GM19467 (cell line): ENCODE measurements around the gene TUBB4A.
"Not testable (repeated sequence)": the region's sequence is repeated elsewhere in the genome, so short reads cannot be mapped to it uniquely, and the experiment has no call there.

Source experiments
- ATAC-seq: cut with Tn5 transposase; IDR thresholded peaks from one replicate; pipeline ENCODE4 v1.9.1; 2021; ENCODE audit warnings: mild to moderate bottlenecking, moderate library complexity; ENCODE audit not compliant: unreplicated experiment

The TUBB4A gene

DNA sequence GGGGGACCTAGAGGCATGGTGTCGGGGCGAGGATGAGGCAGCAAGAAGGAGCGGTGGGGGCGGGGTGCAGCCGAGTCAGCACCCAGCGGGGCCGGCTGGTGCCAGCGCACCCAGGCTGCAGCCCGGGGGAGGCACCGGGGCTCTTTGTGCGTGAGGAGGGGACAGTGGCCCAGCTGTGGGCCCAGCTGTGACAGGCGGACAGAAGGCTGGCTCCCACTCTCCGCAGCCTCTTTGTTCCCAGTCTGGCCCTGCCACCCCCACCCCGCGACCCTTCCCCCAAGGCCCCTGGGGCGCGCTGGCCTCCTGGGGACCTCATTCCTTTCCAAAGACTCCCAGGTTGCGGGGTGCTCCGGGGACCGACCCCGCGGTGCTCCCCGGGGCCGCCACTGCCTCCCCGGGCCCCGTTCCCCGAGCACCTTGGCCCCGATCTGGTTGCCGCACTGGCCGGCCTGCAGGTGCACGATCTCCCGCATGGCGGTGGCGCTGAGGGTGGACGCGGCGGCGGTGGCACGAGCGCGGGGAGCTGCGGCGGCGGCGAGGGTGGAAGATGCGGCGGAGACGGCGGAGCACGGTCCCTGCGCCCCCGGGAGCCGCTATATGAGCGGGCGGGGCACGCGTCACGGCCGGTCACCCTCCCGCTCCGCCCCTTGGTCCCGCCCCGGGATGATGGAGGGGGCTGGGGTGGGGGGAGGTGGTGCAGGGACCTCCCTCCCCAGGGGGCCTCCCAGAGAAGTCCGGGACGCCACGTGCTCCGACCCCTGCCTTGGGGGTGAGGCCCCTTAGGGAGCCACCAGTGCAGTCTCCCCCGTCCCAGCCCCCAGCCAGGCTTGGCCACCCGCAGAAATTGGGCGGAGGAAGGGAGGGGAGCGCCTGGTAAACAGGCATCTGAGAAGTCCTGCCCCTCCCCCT, at the start of gene TUBB4A:
TUBB4A (minus strand) TSS at position 570 of the 909 bp plus-strand sequence; CDS start at position 473, 97 bp downstream.
- no peak for ATAC-seq

DNA sequence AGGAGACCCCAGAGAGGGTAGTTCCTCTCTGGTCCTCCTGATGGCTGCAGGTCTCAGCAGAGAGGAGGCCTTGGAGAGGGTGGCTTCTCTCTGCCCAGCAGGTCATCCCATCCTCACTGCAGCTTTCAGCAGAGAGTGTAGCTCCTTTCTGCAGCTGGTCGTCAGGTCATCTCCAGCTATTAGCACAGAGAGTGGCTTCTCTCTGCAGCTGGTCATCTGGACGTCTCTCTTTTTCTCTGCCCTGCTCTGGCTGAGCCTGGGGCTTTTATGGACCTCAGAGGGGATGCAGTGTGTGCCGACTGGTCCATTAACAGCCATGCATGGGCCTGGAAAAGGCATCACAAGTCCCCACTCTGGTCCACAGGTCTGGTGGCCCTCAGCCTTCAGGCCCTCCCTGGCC, 49.0 kb upstream of the TUBB4A start:
- ATAC-seq, result no peak

DNA sequence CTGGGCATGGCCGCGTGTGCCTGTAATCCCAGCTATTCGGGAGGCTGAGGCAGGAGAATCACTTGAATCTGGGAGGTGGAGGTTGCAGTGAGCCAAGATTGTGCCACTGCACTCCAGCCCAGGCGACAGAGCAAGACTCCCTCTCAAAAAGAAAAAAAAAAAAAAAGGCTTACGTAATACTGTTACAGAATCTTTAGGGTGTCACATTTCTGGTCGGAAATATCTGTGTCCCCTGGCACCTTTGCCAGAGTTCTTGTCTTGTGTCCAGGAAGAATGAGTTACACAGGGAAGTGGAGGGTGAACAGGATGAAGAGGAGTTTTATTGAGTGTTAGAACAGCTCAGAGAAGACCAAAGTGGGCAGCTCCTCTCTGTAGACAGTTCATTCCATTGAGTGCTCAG, 48.6 kb upstream of the TUBB4A start:
- ATAC-seq, result not testable (repeated sequence)

DNA sequence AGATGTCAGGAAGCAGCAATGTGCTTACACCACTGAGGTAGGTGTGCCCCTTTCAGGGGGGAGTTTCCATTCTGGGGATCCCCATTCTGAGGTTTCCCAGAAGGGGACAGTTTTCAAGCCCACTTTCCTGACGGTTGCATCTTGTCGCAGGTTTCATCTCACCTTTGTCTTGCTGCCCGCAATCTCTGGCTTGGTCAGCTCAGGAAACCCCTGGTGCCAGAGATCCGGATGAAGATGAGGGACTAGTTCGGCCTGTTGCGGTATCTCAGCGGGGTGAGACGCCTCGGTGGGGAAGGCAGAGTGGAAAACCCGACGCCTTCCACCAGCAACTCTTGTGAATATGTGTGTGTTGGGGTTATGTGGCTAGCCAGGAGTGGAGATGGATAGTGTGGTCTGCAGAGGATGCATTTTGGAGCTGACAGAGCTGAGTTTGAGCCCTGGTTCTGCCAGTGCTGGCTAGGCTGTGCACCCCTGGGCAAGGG, 41.8 kb upstream of the TUBB4A start:
- ATAC-seq, result no peak

DNA sequence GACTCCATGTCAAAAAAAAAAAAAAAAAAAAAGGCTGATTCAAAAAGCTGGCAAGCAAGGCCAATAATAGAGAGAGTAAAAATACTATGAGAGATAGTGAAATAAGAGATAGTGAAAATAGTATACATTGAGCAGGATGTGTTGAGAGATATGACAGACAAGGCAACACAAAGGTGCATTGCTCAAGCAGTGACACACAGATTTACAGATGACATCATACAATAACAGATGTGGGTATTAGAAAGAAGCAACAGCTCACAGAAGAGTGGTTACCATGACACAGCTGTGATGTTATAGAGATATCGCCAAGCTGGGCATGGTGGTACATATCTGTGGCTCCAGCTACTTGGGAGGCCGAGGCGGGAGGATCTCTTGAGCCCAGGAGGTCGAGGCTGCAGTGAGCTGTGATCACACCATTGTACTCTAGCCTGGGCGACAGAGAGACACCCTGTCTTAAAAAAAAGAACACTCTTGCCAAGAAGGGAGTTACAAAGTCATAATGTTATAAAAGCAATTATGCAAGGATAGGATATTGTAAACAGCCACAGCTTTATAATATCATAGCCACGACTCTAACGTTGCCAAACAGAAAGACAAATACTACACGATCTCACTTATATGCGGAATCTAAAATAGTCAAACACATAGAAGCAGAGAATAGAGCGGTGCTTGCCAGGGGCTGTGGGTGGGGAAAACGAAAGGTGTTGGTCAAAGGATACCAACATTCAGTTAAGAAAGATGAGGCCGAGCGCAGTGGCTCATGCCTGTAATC, 39.0 kb upstream of the TUBB4A start:
- no peak for ATAC-seq

DNA sequence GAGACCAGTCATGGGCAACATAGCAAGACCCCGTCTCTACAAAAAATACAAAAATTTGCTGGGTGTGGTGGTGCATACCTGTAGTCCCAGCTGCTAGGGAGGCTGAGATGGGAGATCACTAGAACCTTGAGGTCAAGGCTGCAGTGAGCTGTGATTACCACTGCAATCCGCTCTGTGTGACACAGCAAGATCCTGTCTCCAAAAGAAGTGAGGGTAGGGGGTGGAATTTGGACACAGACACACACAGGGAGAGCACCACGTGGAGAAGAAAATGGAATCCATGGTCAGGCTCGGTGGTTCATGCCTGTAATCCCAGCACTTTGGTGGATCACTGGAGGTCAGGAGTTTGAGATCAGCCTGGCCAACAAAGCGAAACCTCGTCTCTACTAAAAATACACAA, 37.4 kb upstream of the TUBB4A start:
- no peak for ATAC-seq

- no peak for ATAC-seq
Observed at GRCh38 chr19:6535558-6536137, 33.5 kb upstream of the TUBB4A start.

DNA sequence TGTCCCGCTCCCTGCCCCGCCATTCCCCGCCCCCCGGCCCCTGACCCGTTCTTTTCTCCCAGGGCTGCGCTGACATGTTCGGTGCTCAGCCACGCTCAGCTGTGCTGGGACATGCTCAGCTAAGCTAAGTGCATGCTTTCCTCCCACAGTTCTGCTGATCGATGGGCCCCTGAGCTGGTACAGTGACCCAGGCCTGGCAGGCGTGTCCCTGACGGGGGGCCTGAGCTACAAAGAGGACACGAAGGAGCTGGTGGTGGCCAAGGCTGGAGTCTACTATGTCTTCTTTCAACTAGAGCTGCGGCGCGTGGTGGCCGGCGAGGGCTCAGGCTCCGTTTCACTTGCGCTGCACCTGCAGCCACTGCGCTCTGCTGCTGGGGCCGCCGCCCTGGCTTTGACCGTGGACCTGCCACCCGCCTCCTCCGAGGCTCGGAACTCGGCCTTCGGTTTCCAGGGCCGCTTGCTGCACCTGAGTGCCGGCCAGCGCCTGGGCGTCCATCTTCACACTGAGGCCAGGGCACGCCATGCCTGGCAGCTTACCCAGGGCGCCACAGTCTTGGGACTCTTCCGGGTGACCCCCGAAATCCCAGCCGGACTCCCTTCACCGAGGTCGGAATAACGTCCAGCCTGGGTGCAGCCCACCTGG, 32.5 kb upstream of the TUBB4A start:
- ATAC-seq, result no peak

GRCh38 chr19:6533746-6534418, 31.8 kb upstream of the TUBB4A start:
- ATAC-seq, result no peak

GRCh38 chr19:6533000-6533328, 30.9 kb upstream of the TUBB4A start:
- no peak for ATAC-seq

- ATAC-seq, result no peak
Observed at GRCh38 chr19:6532244-6532999, 30.3 kb upstream of the TUBB4A start.

DNA sequence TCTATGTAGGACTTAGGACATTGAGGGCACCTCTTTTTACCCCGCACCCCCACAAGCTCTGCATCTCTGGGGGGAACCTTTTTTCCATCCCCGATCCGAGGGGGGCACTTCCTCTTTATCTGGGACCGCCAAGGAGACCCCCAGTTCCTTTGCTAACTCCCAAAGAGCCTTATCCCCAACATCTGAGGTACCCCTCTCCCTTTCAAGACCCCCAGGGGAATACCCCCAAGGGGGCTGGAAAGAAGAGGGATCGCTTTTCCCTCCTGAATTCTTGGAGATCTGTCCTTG, 29.8 kb upstream of the TUBB4A start:
- ATAC-seq, result no peak

- ATAC-seq, result peak; percentile 2
Observed at GRCh38 chr19:6531163-6531955, 29.2 kb upstream of the TUBB4A start.

GRCh38 chr19:6530386-6531162, 28.5 kb upstream of the TUBB4A start, which contains the start of gene TNFSF9:
Gene TNFSF9, plus strand, starts transcription at chr19:6531026. Its CDS starts 11 bp downstream, at chr19:6531037.
- peak; percentile 30 for ATAC-seq

GRCh38 chr19:6529937-6530385, 27.9 kb upstream of the TUBB4A start:
- no peak for ATAC-seq

- ATAC-seq, result no peak
Observed at GRCh38 chr19:6529351-6529750, 27.2 kb upstream of the TUBB4A start.

- ATAC-seq, result no peak
Observed at GRCh38 chr19:6528544-6529121, 26.5 kb upstream of the TUBB4A start.
